ENCODE data around the gene ANKRD10.

DNA sequence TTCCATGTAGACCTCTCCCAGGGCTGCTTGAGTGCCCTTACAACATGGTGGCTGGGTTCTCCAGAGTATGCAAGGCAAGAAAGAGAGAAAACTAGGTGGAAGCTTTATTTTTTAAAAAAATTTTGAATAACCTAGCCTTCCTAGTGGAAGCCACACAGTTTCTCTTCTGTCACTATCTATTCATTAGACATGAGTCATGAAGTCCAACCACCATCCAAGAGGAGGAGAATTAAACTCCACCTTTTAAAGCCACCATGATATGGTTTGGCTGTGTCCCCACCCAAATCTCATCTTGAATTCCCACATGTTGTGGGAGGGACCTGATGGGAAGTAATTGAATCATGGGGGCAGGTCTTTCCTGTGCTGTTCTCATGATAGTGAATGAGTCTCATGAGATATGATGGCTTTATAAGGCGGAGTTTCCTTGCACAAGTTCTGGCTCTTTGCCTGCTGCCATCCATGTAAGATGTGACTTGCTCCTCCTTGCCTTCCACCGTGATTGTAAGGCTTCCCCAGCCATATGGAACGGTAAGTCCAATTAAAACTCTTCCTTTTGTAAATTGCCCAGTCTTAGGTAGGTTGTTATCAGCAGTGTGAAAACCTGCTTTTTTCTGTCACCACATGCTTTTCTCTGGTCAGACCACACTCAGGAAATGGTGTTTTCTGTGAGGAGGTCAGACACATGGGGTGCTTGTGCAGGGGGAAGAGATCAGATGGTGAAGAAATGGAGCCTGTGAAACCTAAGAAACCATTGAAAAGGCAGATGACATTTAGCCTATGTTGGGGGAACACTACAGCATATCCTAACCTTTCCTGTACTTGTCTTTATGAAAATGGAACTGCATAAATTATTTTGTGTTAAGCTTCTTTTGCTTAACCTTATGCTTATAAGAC, 57.7 kb downstream of the ANKRD10 start:
- TF ChIP-seq ZFP37 (tag by site-specific recombination; IDR thresholded peaks at IDR 0.05), result no peak
- no peak for TF ChIP-seq ZNF23 (tag by site-specific recombination; IDR thresholded peaks at IDR 0.05; ENCODE audit: borderline replicate concordance)
- TF ChIP-seq, protein P1, sequence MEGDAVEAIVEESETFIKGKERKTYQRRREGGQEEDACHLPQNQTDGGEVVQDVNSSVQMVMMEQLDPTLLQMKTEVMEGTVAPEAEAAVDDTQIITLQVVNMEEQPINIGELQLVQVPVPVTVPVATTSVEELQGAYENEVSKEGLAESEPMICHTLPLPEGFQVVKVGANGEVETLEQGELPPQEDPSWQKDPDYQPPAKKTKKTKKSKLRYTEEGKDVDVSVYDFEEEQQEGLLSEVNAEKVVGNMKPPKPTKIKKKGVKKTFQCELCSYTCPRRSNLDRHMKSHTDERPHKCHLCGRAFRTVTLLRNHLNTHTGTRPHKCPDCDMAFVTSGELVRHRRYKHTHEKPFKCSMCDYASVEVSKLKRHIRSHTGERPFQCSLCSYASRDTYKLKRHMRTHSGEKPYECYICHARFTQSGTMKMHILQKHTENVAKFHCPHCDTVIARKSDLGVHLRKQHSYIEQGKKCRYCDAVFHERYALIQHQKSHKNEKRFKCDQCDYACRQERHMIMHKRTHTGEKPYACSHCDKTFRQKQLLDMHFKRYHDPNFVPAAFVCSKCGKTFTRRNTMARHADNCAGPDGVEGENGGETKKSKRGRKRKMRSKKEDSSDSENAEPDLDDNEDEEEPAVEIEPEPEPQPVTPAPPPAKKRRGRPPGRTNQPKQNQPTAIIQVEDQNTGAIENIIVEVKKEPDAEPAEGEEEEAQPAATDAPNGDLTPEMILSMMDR (tag by site-specific recombination; IDR thresholded peaks at IDR 0.05), result no peak
- TF ChIP-seq ZNF121 (tag by site-specific recombination; IDR thresholded peaks at IDR 0.05), result no peak
- TF ChIP-seq REPIN1 (tag by site-specific recombination; IDR thresholded peaks at IDR 0.05; ENCODE audit: low read depth), result no peak
- TF ChIP-seq, protein P2, sequence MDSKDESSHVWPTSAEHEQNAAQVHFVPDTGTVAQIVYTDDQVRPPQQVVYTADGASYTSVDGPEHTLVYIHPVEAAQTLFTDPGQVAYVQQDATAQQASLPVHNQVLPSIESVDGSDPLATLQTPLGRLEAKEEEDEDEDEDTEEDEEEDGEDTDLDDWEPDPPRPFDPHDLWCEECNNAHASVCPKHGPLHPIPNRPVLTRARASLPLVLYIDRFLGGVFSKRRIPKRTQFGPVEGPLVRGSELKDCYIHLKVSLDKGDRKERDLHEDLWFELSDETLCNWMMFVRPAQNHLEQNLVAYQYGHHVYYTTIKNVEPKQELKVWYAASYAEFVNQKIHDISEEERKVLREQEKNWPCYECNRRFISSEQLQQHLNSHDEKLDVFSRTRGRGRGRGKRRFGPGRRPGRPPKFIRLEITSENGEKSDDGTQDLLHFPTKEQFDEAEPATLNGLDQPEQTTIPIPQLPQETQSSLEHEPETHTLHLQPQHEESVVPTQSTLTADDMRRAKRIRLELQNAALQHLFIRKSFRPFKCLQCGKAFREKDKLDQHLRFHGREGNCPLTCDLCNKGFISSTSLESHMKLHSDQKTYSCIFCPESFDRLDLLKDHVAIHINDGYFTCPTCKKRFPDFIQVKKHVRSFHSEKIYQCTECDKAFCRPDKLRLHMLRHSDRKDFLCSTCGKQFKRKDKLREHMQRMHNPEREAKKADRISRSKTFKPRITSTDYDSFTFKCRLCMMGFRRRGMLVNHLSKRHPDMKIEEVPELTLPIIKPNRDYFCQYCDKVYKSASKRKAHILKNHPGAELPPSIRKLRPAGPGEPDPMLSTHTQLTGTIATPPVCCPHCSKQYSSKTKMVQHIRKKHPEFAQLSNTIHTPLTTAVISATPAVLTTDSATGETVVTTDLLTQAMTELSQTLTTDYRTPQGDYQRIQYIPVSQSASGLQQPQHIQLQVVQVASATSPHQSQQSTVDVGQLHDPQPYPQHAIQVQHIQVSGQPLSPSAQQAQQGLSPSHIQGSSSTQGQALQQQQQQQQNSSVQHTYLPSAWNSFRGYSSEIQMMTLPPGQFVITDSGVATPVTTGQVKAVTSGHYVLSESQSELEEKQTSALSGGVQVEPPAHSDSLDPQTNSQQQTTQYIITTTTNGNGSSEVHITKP (tag by site-specific recombination; IDR thresholded peaks at IDR 0.05), result no peak
- TF ChIP-seq GLIS1 (tag by site-specific recombination; IDR thresholded peaks at IDR 0.05), result no peak
- TF ChIP-seq ZNF76 (tag by site-specific recombination; IDR thresholded peaks at IDR 0.05; ENCODE audit: borderline replicate concordance, low read depth), result no peak
- TF ChIP-seq, protein P3, sequence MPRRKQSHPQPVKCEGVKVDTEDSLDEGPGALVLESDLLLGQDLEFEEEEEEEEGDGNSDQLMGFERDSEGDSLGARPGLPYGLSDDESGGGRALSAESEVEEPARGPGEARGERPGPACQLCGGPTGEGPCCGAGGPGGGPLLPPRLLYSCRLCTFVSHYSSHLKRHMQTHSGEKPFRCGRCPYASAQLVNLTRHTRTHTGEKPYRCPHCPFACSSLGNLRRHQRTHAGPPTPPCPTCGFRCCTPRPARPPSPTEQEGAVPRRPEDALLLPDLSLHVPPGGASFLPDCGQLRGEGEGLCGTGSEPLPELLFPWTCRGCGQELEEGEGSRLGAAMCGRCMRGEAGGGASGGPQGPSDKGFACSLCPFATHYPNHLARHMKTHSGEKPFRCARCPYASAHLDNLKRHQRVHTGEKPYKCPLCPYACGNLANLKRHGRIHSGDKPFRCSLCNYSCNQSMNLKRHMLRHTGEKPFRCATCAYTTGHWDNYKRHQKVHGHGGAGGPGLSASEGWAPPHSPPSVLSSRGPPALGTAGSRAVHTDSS (tag by site-specific recombination; IDR thresholded peaks at IDR 0.05), result no peak

Data from HEK293 (cell line).